H1 (cell line): Measurements from ENCODE around the gene NR1I3. TPM values are rescaled to one million over a fixed set of nuclear protein-coding genes. Genes with fewer than 3 reads are reported as not detected.

Experiments
- CTCF ChIA-PET: fragments of 300-600 bp; sonication (Branson Sonifier 250); formaldehyde crosslinking; loops from one replicate; lab custom pipeline; 2021; ENCODE audit not compliant: partially characterized antibody; lab: Charles Lee
- POLR2A ChIA-PET: fragments of 300-600 bp; sonication (Branson Sonifier 250); formaldehyde crosslinking; loops from one replicate; lab custom pipeline; 2021; ENCODE audit warnings: inconsistent platforms; ENCODE audit not compliant: partially characterized antibody; lab: Charles Lee
- DNase-seq, 2 experiments: peaks; one replicate each; pipeline versions ENCODE4 v3.0.0 to v3.0.0-alpha.2; 2010 to 2022; ENCODE audit warnings: low spot score in 2 of 2, low read depth in 1 of 2, mixed read lengths in 1 of 2
- FAIRE-seq: peaks from 2 replicates; lab custom pipeline; 2011; peaks lifted over from hg19 to GRCh38; lab: Jason Lieb, UNC
- H2AFZ ChIP-seq: 2 replicates; pipeline ENCODE4 v1.8.1; 2012; ENCODE audit warnings: low read length, inconsistent platforms
- H2AK5ac ChIP-seq: 2 replicates; pipeline ENCODE4 v1.6.1; 2013; ENCODE audit warnings: low read depth, low read length
- H2BK120ac ChIP-seq: replicated peaks from 2 replicates; pipeline ENCODE3; 2013; ENCODE audit warnings: low read depth, low read length, inconsistent platforms
- H2BK12ac ChIP-seq: 2 replicates; pipeline ENCODE4 v1.6.1; 2013; ENCODE audit warnings: low read depth, low read length
- H2BK15ac ChIP-seq: 2 replicates; pipeline ENCODE4 v1.6.1; 2013; ENCODE audit warnings: low read length
- H2BK20ac ChIP-seq: 2 replicates; pipeline ENCODE4 v1.6.1; 2013; ENCODE audit warnings: low read length
- H2BK5ac ChIP-seq: 2 replicates; pipeline ENCODE4 v1.6.1; 2013; ENCODE audit warnings: low read depth, low read length
- H3K14ac ChIP-seq: 2 replicates; pipeline ENCODE4 v1.6.1; 2013; ENCODE audit warnings: inconsistent platforms; ENCODE audit not compliant: insufficient read length
- H3K18ac ChIP-seq: 2 replicates; pipeline ENCODE4 v1.6.1; 2013; ENCODE audit warnings: low read length; ENCODE audit errors: extremely low read depth
- H3K23ac ChIP-seq: 2 replicates; pipeline ENCODE4 v1.6.1; 2013; ENCODE audit warnings: inconsistent platforms; ENCODE audit not compliant: insufficient read length
- H3K23me2 ChIP-seq: 2 replicates; pipeline ENCODE4 v1.6.1; 2013; ENCODE audit warnings: low read depth, low read length
- H3K27ac ChIP-seq: 2 replicates; pipeline ENCODE4 v1.6.1; 2011; ENCODE audit warnings: low read depth, low read length, inconsistent platforms
- H3K27me3 ChIP-seq, 4 experiments: replicated peaks in 1 of 4; 1 replicate in 1 of 4; 2 replicates in 3 of 4; pipeline versions ENCODE4 v1.6.1 to v1.8.1; 2011 to 2013; ENCODE audit warnings: low read length in 3 of 4, mild to moderate bottlenecking in 3 of 4, inconsistent platforms in 2 of 4, mixed read lengths in 2 of 4, moderate library complexity in 1 of 4; ENCODE audit not compliant: control insufficient read depth in 3 of 4, insufficient read depth in 3 of 4; ENCODE audit errors: extremely low read depth in 1 of 4
- H3K36me3 ChIP-seq, 4 experiments: 2 replicates each; pipeline versions ENCODE4 v1.6.1 to v1.8.1; 2011 to 2013; ENCODE audit warnings: mild to moderate bottlenecking in 4 of 4, low read length in 3 of 4, moderate library complexity in 2 of 4, control low read depth in 1 of 4, inconsistent platforms in 1 of 4; ENCODE audit not compliant: insufficient read depth in 4 of 4, control insufficient read depth in 2 of 4
- H3K4ac ChIP-seq: replicated peaks from 2 replicates; pipeline ENCODE3; 2013; ENCODE audit warnings: low read length, low read depth, mixed read lengths, inconsistent platforms; ENCODE audit not compliant: insufficient read length
- H3K4me1 ChIP-seq, 4 experiments: replicated peaks in 1 of 4; 1 replicate in 1 of 4; 2 replicates in 3 of 4; pipeline versions ENCODE4 v1.6.1 to v1.8.1; 2011 to 2013; ENCODE audit warnings: low read length in 3 of 4, inconsistent platforms in 2 of 4, mixed read lengths in 1 of 4; ENCODE audit not compliant: insufficient read depth in 4 of 4, control insufficient read depth in 3 of 4
- H3K4me2 ChIP-seq, 2 experiments: 2 replicates each; pipeline versions ENCODE4 v1.6.1 to v1.8.1; 2011 to 2013; ENCODE audit warnings: low read depth in 2 of 2, low read length in 2 of 2, control low read depth in 1 of 2, inconsistent platforms in 1 of 2, mild to moderate bottlenecking in 1 of 2; ENCODE audit not compliant: insufficient read depth in 1 of 2
- H3K4me3 ChIP-seq, 4 experiments: fragments of 200-600, 300-600 bp in 1 of 4; sonication (generic), shearing (Covaris generic), sonication (Bioruptor Twin) in 1 of 4; 2 replicates each; pipeline versions ENCODE4 v1.5.1 to v1.8.1; 2011 to 2016; ENCODE audit warnings: low read length in 4 of 4, low read depth in 3 of 4, control low read depth in 2 of 4, inconsistent platforms in 2 of 4, mild to moderate bottlenecking in 2 of 4, mixed read lengths in 1 of 4, moderate library complexity in 1 of 4; ENCODE audit not compliant: insufficient read depth in 2 of 4; ENCODE audit errors: extremely low read depth in 1 of 4
- H3K56ac ChIP-seq: replicated peaks from 2 replicates; pipeline ENCODE3; 2013; ENCODE audit warnings: low read depth, mild to moderate bottlenecking, mixed read lengths, low read length, inconsistent platforms; ENCODE audit not compliant: insufficient read length
- H3K79me1 ChIP-seq: 2 replicates; pipeline ENCODE4 v1.6.1; 2013; ENCODE audit warnings: low read depth, low read length, control low read depth
- H3K79me2 ChIP-seq, 2 experiments: 2 replicates each; pipeline versions ENCODE4 v1.6.1 to v1.8.1; 2012 to 2013; ENCODE audit warnings: low read length in 2 of 2, mild to moderate bottlenecking in 2 of 2, inconsistent platforms in 1 of 2; ENCODE audit not compliant: insufficient read depth in 2 of 2, control insufficient read depth in 1 of 2
- H3K9ac ChIP-seq, 4 experiments: replicated peaks in 1 of 4; 1 replicate in 1 of 4; 2 replicates in 3 of 4; pipeline versions ENCODE4 v1.6.1 to v1.8.1; 2011 to 2013; ENCODE audit warnings: low read depth in 3 of 4, low read length in 3 of 4, control low read depth in 2 of 4, mild to moderate bottlenecking in 2 of 4, moderate library complexity in 2 of 4, inconsistent platforms in 1 of 4; ENCODE audit errors: extremely low read depth in 1 of 4
- H3K9me3 ChIP-seq, 2 experiments: 2 replicates each; pipeline versions ENCODE4 v1.6.1 to v1.8.1; 2012 to 2013; ENCODE audit warnings: mild to moderate bottlenecking in 2 of 2, moderate library complexity in 2 of 2, control low read depth in 1 of 2, inconsistent platforms in 1 of 2, low read depth in 1 of 2, low read length in 1 of 2, mixed read lengths in 1 of 2; ENCODE audit not compliant: insufficient read depth in 2 of 2
- H4K20me1 ChIP-seq, 2 experiments: replicated peaks in 1 of 2; 2 replicates each; pipeline versions ENCODE3 to v1.8.1; 2011 to 2013; ENCODE audit warnings: inconsistent platforms in 2 of 2, low read length in 2 of 2, mild to moderate bottlenecking in 1 of 2; ENCODE audit not compliant: insufficient read depth in 2 of 2, control insufficient read depth in 1 of 2
- H4K5ac ChIP-seq: 2 replicates; pipeline ENCODE4 v1.6.1; 2013; ENCODE audit warnings: low read length, low read depth, mixed read lengths, inconsistent platforms; ENCODE audit not compliant: insufficient read length
- H4K8ac ChIP-seq: 2 replicates; pipeline ENCODE4 v1.8.0; 2013; ENCODE audit warnings: mild to moderate bottlenecking, moderate library complexity, low read length, inconsistent platforms; ENCODE audit not compliant: insufficient read depth; ENCODE audit errors: extremely low read depth
- H4K91ac ChIP-seq: replicated peaks from 2 replicates; pipeline ENCODE3; 2013; ENCODE audit warnings: low read length, mixed read lengths, inconsistent platforms; ENCODE audit not compliant: insufficient read length
- POU5F1 ChIP-seq: IDR thresholded peaks from 2 replicates; pipeline ENCODE4 v1.6.1; 2011; ENCODE audit warnings: low read depth, mild to moderate bottlenecking, low read length, moderate library complexity
- SIN3A ChIP-seq, 2 experiments: IDR thresholded peaks in 1 of 2; conservative IDR thresholded peaks in 1 of 2; 2 replicates each; pipeline ENCODE4 v1.6.1; 2011 to 2012; ENCODE audit warnings: low read length in 2 of 2, improper control_type of control experiment in 1 of 2, low read depth in 1 of 2, mild to moderate bottlenecking in 1 of 2
- TEAD4 ChIP-seq: IDR thresholded peaks from 2 replicates; pipeline ENCODE4 v1.6.1; 2012; ENCODE audit warnings: low read depth, low read length, inconsistent platforms, mixed read lengths
- WGBS, 2 experiments: shearing (Covaris generic) in 1 of 2; methylation state at CpG; one replicate each; pipeline versions ENCODE4 v1.1.6 to v1.1.7; 2013 to 2015; ENCODE audit warnings: low lambda C conversion rate in 2 of 2, mixed read lengths in 2 of 2, inconsistent platforms in 1 of 2, low coverage in 1 of 2, missing lambda C conversion rate in 1 of 2; ENCODE audit not compliant: insufficient replicate concordance in 2 of 2, insufficient coverage in 1 of 2, insufficient read length in 1 of 2; ENCODE audit errors: extremely low coverage in 1 of 2, missing lambda C conversion rate in 1 of 2; 5-methylcytosine and 5-hydroxymethylcytosine counted together
- polyA plus RNA-seq, 7 experiments: library from polyadenylated mRNA; depleted of rRNA in 3 of 7; stranded (reverse) in 5 of 7; unstranded in 2 of 7; fragments of >200 nt in 5 of 7; fragments of 200-250 nt in 2 of 7; gene quantifications; 1 replicate in 5 of 7; 2 replicates in 1 of 7; 4 replicates in 1 of 7; pipeline versions ENCODE4 v1.2.1 to v1.2.3, GENCODE V29; 2011 to 2013; ENCODE audit warnings: missing spikeins in 2 of 7, mixed read lengths in 2 of 7
- total RNA-seq: library from RNA; stranded (reverse); fragmentation: NEBNext Ultra II Directional; extraction: Animal tissue kit (Norgen Biotek cat#: 25700); gene quantifications from 2 replicates; pipeline ENCODE4 v1.2.1, GENCODE V29; 2021
- TF ChIP-seq, protein P1 (sequence below): IDR thresholded peaks from 2 replicates; pipeline ENCODE4 v1.6.1; 2012; ENCODE audit warnings: inconsistent platforms

Gene NR1I3
- total and polyA plus RNA-seq, 2 of the 8 experiments (the other 6 are each of a cell fraction or from before 2014, with no cell fraction given) = not detected

GRCh38 chr1:161244888-161245287 lies 6.9 kb upstream of the NR1I3 start:
- no peak overlapping the region for H3K56ac ChIP-seq
- no peak overlapping the region for H4K8ac ChIP-seq
- FAIRE-seq (no peak), DNase-seq (no peak)
- H3K9me3 ChIP-seq = no peaks in the 10 kb centered on the region
- TF ChIP-seq, protein P1, sequence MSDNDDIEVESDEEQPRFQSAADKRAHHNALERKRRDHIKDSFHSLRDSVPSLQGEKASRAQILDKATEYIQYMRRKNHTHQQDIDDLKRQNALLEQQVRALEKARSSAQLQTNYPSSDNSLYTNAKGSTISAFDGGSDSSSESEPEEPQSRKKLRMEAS = no peak
- TF ChIP-seq SIN3A (conservative IDR thresholded peaks at IDR 0.05 in 1 of 2, IDR thresholded peaks at IDR 0.05 in 1 of 2; ENCODE audit: low read depth in 1 of 2, low read length in 2 of 2) (no peak), TEAD4 (no peak), POU5F1 (no peak)
- H2BK15ac ChIP-seq = no peak overlapping the region
- ChIA-PET POLR2A (no interaction called here), CTCF (interaction anchor here (1.1 to 1.2 kb wide), 2 partner anchors 17 to 47 kb away, joined by 3 to 4 read pairs; no protein-coding TSS in a partner anchor)
- no peaks in the 10 kb centered on the region for H3K4me1 ChIP-seq
- no peak overlapping the region for H2BK20ac ChIP-seq
- H2BK120ac ChIP-seq = no peak overlapping the region
- no peak overlapping the region for H2AFZ ChIP-seq
- H4K5ac ChIP-seq = no peak overlapping the region
- H2BK5ac ChIP-seq = no peak overlapping the region
- no peaks in the 10 kb centered on the region for H3K79me1 ChIP-seq
- no peaks in the 10 kb centered on the region for H4K20me1 ChIP-seq
- no peak overlapping the region for H3K14ac ChIP-seq
- no peak overlapping the region for H3K4me3 ChIP-seq
- no peak overlapping the region for H3K27ac ChIP-seq
- H2BK12ac ChIP-seq = no peak overlapping the region
- H2AK5ac ChIP-seq = no peak overlapping the region
- no peaks in the 10 kb centered on the region for H3K36me3 ChIP-seq
- H3K23me2 ChIP-seq = no peaks in the 10 kb centered on the region
- no peak overlapping the region for H3K4me2 ChIP-seq
- H3K27me3 ChIP-seq = no peaks in the 10 kb centered on the region
- no peak overlapping the region for H3K18ac ChIP-seq
- H3K79me2 ChIP-seq = no peaks in the 10 kb centered on the region
- H3K9ac ChIP-seq = no peak overlapping the region
- H3K4ac ChIP-seq = no peak overlapping the region
- no peak overlapping the region for H3K23ac ChIP-seq
- H4K91ac ChIP-seq = no peak overlapping the region
- WGBS, 2 experiments = 88% methylated on average over 4 of the region's 4 CpGs; no CpG with 5 or more reads in 1 of the 2 experiments
